Activated effector memory CD4-positive, alpha-beta T cell treated with Interleukin-2 at 50 U/mL for 16 hours (primary cell): ENCODE results near the gene PCNX4.

Source experiments
- DNase-seq: peaks from one replicate; pipeline ENCODE4 v3.0.0-alpha.2; 2020

PCNX4 gene

DNA sequence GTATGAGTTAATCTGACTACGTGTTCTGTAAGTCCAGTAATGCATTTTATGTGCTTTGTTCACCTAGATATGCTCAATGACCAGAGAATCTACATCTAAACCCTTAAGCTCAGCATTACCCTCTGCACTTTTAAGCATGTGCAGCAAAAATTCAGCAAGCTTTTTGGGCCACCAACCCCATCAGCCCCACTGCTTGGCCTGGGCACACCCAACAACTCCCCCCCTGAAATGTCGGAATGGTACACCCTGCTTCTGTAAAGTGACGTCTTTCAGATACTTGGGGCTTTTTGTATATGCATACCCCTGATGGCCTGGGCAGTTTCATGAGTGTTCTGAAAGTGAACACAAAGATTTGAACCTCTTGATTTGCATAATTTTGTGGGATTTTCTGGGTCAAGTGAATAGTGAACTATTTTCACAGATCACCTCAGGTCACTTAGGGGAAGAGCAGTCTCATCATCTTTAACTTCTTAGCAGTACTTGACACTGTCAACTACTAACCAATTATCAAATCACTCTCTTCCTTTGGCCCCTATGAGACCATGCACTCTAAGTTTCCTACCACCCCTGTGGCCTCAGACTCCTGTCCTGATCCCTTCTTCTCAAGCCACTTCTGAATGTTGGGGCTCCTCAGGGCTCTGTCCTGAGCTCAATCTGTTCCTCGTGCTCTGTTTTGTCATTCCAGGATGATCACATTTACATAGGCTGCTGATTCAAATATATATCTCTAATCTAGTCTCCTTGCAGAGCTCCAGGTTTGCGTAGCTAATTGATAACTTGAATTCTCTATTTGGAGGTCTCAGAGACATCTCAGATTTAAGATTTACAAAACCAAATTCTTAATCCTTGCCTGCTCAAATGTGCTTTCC, 121.0 kb downstream of the PCNX4 start:
- no peak for DNase-seq

DNA sequence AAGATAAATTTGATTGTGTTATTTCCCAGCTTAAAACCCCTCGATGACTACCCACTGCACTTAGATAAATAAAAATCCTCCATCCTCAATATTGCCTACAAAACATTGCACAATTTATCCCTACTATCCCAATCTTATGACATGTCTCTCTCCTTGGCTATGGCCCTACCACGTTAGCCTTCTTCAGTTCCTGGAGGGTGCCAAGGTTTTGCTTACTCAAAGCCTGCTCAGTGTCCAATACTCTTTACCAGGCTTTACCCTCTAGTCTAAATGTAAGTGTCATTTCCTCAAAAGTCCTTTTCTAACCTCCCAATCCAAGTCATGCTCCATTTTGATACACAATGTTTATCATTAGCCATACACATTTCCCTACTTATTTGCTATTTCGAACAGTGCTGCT, 122.3 kb downstream of the PCNX4 start:
- no peak for DNase-seq

- no peak for DNase-seq
Measured at GRCh38 chr14:60214415-60215126, 122.8 kb downstream of the PCNX4 start.

GRCh38 chr14:60215127-60215444, 123.4 kb downstream of the PCNX4 start:
- DNase-seq, result no peak

GRCh38 chr14:60215520-60216420, 124.0 kb downstream of the PCNX4 start:
- no peak for DNase-seq

DNA sequence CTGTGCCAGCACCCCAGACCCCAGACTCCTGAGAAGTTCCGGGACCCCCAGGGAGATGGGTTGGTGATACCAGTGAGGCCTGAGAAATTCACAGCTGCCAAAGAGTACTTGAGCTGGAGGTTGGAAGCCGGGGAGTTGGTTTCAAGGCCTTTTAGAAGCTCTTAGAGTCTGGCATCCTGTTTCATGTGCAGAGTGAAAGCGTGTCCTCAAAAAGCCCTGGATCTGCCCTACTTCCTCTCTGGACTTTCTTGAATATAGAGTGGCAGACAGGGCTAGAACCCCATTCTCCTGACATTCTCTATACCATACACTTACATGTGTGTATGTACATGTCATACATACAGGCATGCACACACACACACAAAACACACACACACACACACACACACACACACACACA, 126.0 kb downstream of the PCNX4 start:
- DNase-seq, result no peak
